Heart left ventricle (tissue), 16 donors: ENCODE measurements around the gene HMG20A. TPM values are rescaled to one million over a fixed set of nuclear protein-coding genes. Genes with fewer than 3 reads are reported as not detected.

Experiments
- ATAC-seq, 4 donors: fragments of 200-7000 bp; cut with Tn5 transposase; one replicate each; pipeline ENCODE4 v1.9.1; 2020 to 2022; ENCODE audit warnings: moderate library complexity in 4 of 4, mild to moderate bottlenecking in 3 of 4, moderate number of reproducible peaks in 1 of 4
- DNase-seq, 5 donors: peaks; one replicate each; pipeline ENCODE4 v3.0.0-alpha.2; 2020
- H3K27ac ChIP-seq, 12 donors: fragments of 200-600 bp; sonication (generic) in 4 of 12; one replicate each; pipeline versions ENCODE4 v1.5.0 to v1.8.0; 2016 to 2022; ENCODE audit warnings: mild to moderate bottlenecking in 2 of 12
- H3K27me3 ChIP-seq, 9 donors: fragments of 200-600 bp; sonication (generic) in 2 of 9; one replicate each; pipeline versions ENCODE4 v1.5.1 to v1.8.0; 2016 to 2022; ENCODE audit warnings: mild to moderate bottlenecking in 3 of 9
- H3K36me3 ChIP-seq, 9 donors: fragments of 200-600 bp; sonication (generic) in 2 of 9; one replicate each; pipeline versions ENCODE4 v1.5.0 to v1.8.0; 2018 to 2022; ENCODE audit warnings: mild to moderate bottlenecking in 2 of 9
- H3K4me1 ChIP-seq, 12 donors: fragments of 200-600 bp; sonication (generic) in 4 of 12; one replicate each; pipeline versions ENCODE4 v1.5.0 to v1.8.0; 2016 to 2022; ENCODE audit warnings: mild to moderate bottlenecking in 3 of 12
- H3K4me3 ChIP-seq, 12 donors: fragments of 200-600 bp; sonication (generic) in 4 of 12; one replicate each; pipeline versions ENCODE4 v1.5.0 to v1.8.0; 2017 to 2022; ENCODE audit warnings: mild to moderate bottlenecking in 9 of 12, moderate library complexity in 4 of 12
- H3K9me3 ChIP-seq, 12 donors: fragments of 200-600 bp; sonication (generic) in 4 of 12; one replicate each; pipeline versions ENCODE4 v1.5.0 to v1.8.0; 2016 to 2022; ENCODE audit warnings: mild to moderate bottlenecking in 1 of 12
- POLR2A ChIP-seq, 2 donors: fragments of 450-650 bp; IDR thresholded peaks; one replicate each; pipeline ENCODE4 v1.6.1; 2017; ENCODE audit warnings: antibody characterized with exemption in 2 of 2, mild to moderate bottlenecking in 2 of 2, moderate library complexity in 2 of 2
- WGBS, 4 donors: extraction: QIAGEN DNeasy Blood & Tissue Kit in 2 of 4; methylation state at CpG; one replicate each; pipeline versions ENCODE4 v1.1.5 to v1.1.7; 2013 to 2018; 5-methylcytosine and 5-hydroxymethylcytosine counted together
- intact Hi-C, 10 donors: fragments of 100-400 bp; cut with DNase I; formaldehyde crosslinking; loops; one replicate each; pipeline versions ENCODE4 v1.11.1 to v1.14.2; 2022
- polyA plus RNA-seq, 2 donors: library from polyadenylated mRNA; stranded (reverse); fragments of 200-250 nt; gene quantifications; one replicate each; pipeline ENCODE4 v1.2.3, GENCODE V29; 2013
- total RNA-seq, 9 donors: library from RNA; depleted of rRNA in 2 of 9; stranded (reverse); fragments of >200 nt in 2 of 9; fragmentation: NEBNext Ultra II Directional in 3 of 9; extraction: Animal tissue kit (Norgen Biotek cat#: 25700) in 3 of 9; gene quantifications; one replicate each; pipeline versions ENCODE4 v1.1.0 to v1.2.4, GENCODE V29; 2016 to 2023
- TF ChIP-seq, protein P1 (sequence below), 12 donors: fragments of 200-600 bp; sonication (generic) in 4 of 12; IDR thresholded peaks; one replicate each; pipeline versions ENCODE4 v1.5.0 to v1.8.0; 2018 to 2022; ENCODE audit warnings: antibody characterized with exemption in 12 of 12, mild to moderate bottlenecking in 5 of 12
- donor health status: ischemic (EF 13 %, LVEDD 7.1; RV severe dilation, severe dysfunction).
- donor health status: healthy with polysubstance abuse.
- donor health status: DM: no; HTN: yes; CAD: no.
- donor health status: DM: no; HTN: no; CAD: no.
- donor health status: ischemic (EF 25% LVEDD 6.9; RV normal size, moderate dysfunction).
- donor health status: ischemic (EF 25% LVEDD 5.7; RV mildly dilated, moderate dysfunction).
- donor health status: healthy.
- donor health status: DM: yes; HTN: yes; CAD: no.
- donor health status: ischemic (EF 35%, LVEDD 5.7; RV mildly dilated, moderate dysfunction).
- donor health status: nonischemic (EF 11% LVEDD 7.7; RV severe dilation, severe dysfunction).
- donor health status: DM: yes; HTN: yes; CAD: no.
- donor health status: PGD.
- donor health status: ischemic (EF 29% LVEDD 5.4; RV normal size, mild dysfunction).
- donor health status: nonischemic (EF 23%, LVEDD 6.1; RV moderate dilation, normal function).

The HMG20A gene
- total and polyA plus RNA-seq, 11 donors = 14.8 to 54.1 (median 32.0) TPM

DNA sequence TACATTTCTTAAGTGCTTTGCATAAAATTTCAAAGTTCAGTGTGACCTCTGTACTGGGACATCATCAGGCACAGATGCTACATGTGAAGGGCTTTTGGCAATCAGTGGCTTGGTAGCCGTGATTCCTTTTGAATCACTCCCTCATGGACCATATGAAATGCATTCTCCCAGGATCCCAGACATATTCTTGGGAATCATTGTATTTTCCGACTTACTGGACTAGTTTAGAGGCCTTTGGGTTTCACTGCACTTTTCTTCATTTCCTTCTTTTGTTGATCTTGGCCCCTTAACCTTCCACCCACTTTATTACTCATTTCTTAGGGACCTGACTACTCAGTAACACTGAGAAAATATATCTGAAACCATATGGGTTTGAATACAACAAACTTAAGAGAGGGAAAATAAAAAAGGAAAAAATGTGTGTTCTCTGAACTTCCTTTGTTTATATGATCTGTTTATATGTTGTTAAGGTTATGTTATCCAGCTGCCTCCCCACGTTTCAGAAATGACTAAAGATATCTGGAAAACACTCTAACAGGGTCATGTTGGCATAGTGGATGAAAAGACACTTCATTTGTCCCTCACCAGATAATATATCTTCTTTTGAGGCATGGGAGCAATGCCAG, 35.1 kb downstream of the HMG20A start:
- WGBS, 4 donors = 17 to 32% (median 23%) methylated on average over 3 of the region's 3 CpGs
- ATAC-seq (peak; percentile 61 to 87 (median 82)), DNase-seq (peak in 3 of 5 donors; percentile 28 to 42 (median 28))
- Histone ChIP-seq H3K4me1 (peaks cover 3 to 58% (median 42%) of the 10 kb centered on the region in 12 donors), H3K9me3 (no peaks in the 10 kb centered on the region), H3K27ac (peak overlapping the region; percentile 25 to 79 (median 62)), H3K27me3 (no peaks in the 10 kb centered on the region), H3K36me3 (peaks cover 0 to 31% (median 18%) of the 10 kb centered on the region in 9 donors), H3K4me3 (no peak overlapping the region)
- TF ChIP-seq, protein P1, sequence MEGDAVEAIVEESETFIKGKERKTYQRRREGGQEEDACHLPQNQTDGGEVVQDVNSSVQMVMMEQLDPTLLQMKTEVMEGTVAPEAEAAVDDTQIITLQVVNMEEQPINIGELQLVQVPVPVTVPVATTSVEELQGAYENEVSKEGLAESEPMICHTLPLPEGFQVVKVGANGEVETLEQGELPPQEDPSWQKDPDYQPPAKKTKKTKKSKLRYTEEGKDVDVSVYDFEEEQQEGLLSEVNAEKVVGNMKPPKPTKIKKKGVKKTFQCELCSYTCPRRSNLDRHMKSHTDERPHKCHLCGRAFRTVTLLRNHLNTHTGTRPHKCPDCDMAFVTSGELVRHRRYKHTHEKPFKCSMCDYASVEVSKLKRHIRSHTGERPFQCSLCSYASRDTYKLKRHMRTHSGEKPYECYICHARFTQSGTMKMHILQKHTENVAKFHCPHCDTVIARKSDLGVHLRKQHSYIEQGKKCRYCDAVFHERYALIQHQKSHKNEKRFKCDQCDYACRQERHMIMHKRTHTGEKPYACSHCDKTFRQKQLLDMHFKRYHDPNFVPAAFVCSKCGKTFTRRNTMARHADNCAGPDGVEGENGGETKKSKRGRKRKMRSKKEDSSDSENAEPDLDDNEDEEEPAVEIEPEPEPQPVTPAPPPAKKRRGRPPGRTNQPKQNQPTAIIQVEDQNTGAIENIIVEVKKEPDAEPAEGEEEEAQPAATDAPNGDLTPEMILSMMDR (IDR thresholded peaks at IDR 0.05) = no peak
- intact Hi-C loops = loop anchor here in 2 of 10 donors (5.0 kb wide), 1 partner anchor 34 kb away; the partner anchor contains the start of genes HMG20A (in 2 of the 2) and PEAK1 (in 2 of the 2)

DNA sequence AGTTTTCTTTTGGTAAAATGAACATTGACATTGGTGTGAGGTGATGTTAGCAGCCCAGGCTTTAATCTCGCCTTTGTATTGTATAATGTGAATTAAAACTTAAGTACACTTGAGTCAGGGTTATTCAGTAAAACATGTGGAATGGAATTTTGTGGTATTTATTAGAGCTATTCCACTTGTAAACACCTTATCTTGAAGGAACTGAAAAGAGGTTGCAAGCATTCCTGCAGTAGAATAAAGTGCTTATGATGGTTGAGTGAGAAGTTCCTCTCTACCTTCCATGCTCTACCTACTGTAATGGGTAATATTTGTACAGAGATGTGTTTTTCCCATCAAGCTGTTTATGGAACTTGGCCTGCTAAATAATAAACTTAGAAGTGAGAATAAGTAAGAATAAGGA, 36.1 kb downstream of the HMG20A start:
- TF ChIP-seq, protein P1 (IDR thresholded peaks at IDR 0.05) = no peak
- H3K27me3 ChIP-seq = no peaks in the 10 kb centered on the region
- intact Hi-C loops = loop anchor here in 2 of 10 donors (5.0 kb wide), 1 partner anchor 34 kb away; the partner anchor contains the start of genes HMG20A (in 2 of the 2) and PEAK1 (in 2 of the 2)
- DNase-seq (no peak), ATAC-seq (no peak)
- peaks cover 3 to 67% (median 46%) of the 10 kb centered on the region in 12 donors for H3K4me1 ChIP-seq
- peaks cover 0 to 30% (median 18%) of the 10 kb centered on the region in 9 donors for H3K36me3 ChIP-seq
- H3K9me3 ChIP-seq = no peaks in the 10 kb centered on the region
- H3K27ac ChIP-seq = peak overlapping the region in 8 of 12 donors; percentile 25 to 79 (median 64)
- WGBS, 4 donors = 96 to 99% (median 97%) methylated on average over 1 of the region's 1 CpG
- H3K4me3 ChIP-seq = no peak overlapping the region

DNA sequence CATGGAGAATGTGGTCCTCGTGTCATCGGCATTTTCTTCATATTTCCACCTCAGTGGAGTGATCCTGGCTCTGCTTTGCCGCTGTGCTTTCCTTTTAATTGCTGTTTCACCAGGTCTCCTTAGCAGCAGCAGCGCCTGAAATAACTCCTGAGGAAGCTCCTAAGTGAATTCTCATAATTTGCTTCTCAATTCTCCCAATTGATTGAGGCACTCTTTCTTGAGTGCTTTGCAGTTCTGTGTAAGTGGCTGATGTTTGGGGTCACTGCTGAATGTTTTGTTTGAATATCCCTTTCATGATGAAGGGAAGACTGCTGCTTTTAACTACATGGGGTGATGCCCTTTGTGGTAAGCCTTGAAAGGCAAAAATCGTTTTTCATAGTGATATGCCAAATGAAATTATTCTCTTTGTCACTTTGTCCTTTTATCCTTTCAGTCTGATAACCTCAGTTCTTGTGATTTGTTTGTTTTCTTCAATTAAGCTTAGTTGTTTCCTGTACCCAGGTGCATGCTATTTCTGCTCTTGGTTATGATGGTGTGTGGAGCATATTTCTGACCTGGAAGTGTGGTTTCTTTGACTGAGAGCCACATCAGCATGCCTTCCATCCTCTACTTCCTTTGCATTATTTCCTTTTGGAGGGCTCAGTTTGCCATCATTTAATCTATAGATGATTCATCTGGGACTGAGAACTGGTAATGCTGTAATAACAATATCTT, 36.7 kb downstream of the HMG20A start:
- ATAC-seq (no peak), DNase-seq (no peak)
- Histone ChIP-seq H3K27me3 (no peaks in the 10 kb centered on the region), H3K27ac (peak overlapping the region in 9 of 12 donors; percentile 2 to 79 (median 59)), H3K4me3 (no peak overlapping the region), H3K36me3 (peaks cover 0 to 30% (median 18%) of the 10 kb centered on the region in 9 donors), H3K9me3 (no peaks in the 10 kb centered on the region), H3K4me1 (peaks cover 3 to 73% (median 52%) of the 10 kb centered on the region in 12 donors)
- TF ChIP-seq, protein P1 (IDR thresholded peaks at IDR 0.05) = no peak
- no peak for TF ChIP-seq POLR2A (IDR thresholded peaks at IDR 0.05)
- 47 to 60% (median 56%) methylated on average over 5 of the region's 5 CpGs for whole genome bisulfite sequencing, 4 donors
- intact Hi-C loops = loop anchor here in 2 of 10 donors (5.0 kb wide), 1 partner anchor 35 kb away; the partner anchor contains the start of genes HMG20A (in 2 of the 2) and PEAK1 (in 2 of the 2)

DNA sequence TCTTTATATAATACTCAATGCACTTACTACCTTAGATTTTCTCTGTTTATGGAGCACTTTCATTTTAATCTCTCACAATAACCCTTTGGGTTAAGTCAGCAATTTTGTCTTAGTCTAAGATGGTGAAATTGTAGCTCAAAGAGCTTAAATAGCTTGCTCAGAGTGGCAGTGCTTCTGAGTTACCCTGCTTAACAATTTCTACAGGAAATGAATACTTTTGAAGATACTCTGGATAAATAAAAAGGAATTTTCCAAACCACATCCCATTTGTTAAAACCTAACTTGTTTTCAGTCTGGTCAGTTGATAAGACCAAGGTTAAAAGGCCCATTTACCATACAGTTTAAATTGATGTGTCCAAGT, 37.2 kb downstream of the HMG20A start:
- intact Hi-C loops = loop anchor here in 2 of 10 donors (5.0 kb wide), 1 partner anchor 36 kb away; the partner anchor contains the start of genes HMG20A (in 2 of the 2) and PEAK1 (in 2 of the 2)
- Histone ChIP-seq H3K4me3 (no peak overlapping the region), H3K4me1 (peaks cover 3 to 78% (median 54%) of the 10 kb centered on the region in 12 donors), H3K36me3 (peaks cover 0 to 32% (median 18%) of the 10 kb centered on the region in 9 donors), H3K27me3 (no peaks in the 10 kb centered on the region), H3K9me3 (no peaks in the 10 kb centered on the region), H3K27ac (peak overlapping the region in 9 of 12 donors; percentile 2 to 79 (median 53))
- DNase-seq (no peak), ATAC-seq (no peak)
- no peak for TF ChIP-seq POLR2A (IDR thresholded peaks at IDR 0.05)
- TF ChIP-seq, protein P1 (IDR thresholded peaks at IDR 0.05) = no peak
